EH (cell line): ENCODE results near the gene CCDC117.
"Not testable (repeated sequence)": the region's sequence is repeated elsewhere in the genome, so short reads cannot be mapped to it uniquely, and the experiment has no call there.

ENCODE experiments used
- DNase-seq: peaks from one replicate; pipeline ENCODE4 v3.0.0-alpha.2; 2015; ENCODE audit warnings: low read depth

CCDC117 gene, protein sequence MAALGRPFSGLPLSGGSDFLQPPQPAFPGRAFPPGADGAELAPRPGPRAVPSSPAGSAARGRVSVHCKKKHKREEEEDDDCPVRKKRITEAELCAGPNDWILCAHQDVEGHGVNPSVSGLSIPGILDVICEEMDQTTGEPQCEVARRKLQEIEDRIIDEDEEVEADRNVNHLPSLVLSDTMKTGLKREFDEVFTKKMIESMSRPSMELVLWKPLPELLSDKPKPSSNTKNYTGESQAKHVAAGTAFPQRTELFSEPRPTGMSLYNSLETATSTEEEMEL

DNA sequence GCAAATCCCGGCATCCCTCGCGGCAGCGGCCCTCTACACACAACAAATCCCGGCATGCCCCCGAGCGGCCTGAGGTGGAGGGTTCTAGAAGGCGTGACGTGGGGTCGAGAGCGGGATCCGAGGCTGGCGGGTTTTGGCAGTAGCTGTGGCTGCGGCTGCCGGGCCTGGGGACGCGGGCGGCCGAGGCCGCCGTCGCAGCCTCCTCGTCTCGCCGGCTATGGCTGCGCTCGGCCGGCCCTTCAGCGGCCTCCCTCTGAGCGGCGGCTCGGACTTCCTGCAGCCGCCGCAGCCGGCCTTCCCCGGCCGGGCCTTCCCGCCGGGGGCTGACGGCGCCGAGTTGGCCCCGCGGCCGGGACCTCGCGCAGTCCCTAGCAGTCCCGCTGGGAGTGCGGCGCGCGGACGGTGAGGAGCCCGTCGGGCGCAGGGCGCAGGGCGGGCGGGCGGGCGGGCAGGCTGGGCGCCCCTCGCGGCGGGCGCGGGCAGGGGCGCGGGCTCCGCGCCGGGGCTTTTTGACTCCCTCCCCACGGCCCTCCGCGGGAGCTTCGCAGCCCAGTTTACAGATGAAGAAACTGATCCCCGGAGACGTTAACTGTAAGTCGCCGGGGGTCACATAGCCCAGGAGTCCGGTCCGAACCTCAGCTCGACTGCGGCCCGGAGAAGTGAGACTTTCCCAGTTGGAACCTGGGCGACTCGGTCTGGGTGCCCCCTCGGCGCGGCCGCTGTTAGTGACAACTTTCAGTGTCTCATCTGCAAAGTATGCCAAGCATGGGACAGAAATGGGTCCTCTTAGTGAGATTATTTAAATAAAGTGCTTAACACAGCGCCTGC, at the start of gene CCDC117:
Gene CCDC117, plus strand, starts transcription at position 63 of the 828 bp plus-strand sequence. Its CDS starts 155 bp downstream, at position 218.
- DNase-seq, result peak; percentile 96

DNA sequence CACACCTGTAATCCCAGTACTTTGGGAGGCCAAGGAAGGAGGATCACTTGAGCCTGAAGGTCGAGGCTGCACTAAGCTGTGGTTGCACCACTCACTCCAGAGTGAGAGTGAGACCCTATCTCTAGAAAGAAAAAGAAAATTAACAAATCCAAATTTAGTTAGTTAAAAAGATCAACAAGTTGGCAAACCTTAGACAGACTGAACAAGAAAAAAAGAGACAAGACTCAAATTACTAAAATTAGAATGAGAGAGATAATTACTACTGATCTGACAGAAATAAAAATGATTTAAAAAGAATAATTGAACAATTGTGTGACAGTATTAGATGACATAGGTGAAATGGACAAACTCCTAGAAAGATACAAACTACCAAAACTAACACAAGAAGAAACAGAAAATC, 44.5 kb upstream of the CCDC117 start:
- no peak for DNase-seq

DNA sequence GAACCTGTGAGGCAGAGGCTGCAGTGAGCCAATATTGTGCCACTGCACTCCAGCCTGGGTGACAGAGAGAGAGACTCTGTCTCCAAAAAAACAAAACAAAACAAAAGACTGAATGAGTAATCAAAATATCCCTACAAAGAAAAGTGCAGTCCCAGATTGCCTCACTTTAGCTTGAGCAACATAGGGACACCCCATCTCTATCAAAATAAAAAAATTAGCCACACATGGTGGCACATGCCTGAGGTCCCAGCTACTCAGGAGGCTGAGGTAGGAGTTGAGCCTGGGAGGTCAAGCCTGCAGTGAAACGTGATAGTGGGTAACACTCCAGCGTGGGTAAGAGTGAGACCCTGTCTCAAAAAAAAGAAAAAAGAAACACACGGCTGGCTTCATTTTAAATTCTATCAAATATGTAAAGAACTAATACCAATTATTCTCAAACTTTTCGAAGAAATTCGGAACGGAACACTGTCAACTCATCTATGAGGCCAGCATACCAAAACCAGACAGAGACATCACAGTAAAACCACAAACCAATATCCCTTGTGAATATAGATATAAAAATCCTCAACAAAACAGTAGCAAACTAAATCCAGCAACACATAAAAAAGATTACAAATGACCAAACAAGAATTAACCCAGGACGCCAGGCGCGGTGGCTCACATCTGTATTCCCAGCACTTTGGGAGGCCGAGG, 43.7 kb upstream of the CCDC117 start:
- DNase-seq, result no peak

DNA sequence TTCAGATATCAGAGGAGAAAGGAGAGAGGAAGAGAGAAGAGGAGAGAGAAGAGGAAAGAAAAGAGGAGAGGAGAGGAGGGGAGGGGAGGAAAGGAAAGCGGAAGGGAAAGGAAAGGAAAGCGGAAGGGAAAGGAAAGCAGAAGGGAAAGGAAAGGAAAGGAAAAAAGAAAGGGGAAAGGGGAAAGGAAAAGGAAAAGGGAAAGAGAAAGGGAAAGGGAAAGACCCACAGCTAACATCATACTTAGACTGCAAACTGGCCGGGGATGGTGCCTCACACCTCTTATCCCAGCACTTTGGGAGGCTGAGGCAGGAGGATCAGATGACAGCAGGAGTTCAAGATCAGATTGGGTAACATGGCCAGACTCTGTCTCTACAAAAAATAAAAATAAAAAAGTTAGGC, 42.3 kb upstream of the CCDC117 start:
- no peak for DNase-seq

DNA sequence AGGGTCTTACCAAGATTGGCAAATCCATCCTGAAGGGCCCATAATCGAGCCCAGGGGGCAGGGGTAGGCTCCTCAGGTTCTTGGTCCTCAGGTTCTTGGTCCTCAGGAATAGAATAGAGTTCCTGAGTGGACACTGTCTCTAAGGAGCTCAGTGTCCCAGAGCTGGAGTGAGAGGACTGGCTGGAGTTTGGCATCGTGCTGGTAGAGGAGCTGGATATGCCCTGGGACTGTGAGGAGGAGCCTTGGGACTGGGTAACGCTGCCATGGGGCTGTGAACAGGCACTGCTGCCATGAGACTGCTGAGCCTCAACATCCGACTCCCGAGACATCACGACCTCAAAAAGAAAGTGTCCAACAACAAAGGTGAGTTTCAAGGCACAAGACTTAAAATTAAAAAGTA, 38.1 kb upstream of the CCDC117 start:
- no peak for DNase-seq

DNA sequence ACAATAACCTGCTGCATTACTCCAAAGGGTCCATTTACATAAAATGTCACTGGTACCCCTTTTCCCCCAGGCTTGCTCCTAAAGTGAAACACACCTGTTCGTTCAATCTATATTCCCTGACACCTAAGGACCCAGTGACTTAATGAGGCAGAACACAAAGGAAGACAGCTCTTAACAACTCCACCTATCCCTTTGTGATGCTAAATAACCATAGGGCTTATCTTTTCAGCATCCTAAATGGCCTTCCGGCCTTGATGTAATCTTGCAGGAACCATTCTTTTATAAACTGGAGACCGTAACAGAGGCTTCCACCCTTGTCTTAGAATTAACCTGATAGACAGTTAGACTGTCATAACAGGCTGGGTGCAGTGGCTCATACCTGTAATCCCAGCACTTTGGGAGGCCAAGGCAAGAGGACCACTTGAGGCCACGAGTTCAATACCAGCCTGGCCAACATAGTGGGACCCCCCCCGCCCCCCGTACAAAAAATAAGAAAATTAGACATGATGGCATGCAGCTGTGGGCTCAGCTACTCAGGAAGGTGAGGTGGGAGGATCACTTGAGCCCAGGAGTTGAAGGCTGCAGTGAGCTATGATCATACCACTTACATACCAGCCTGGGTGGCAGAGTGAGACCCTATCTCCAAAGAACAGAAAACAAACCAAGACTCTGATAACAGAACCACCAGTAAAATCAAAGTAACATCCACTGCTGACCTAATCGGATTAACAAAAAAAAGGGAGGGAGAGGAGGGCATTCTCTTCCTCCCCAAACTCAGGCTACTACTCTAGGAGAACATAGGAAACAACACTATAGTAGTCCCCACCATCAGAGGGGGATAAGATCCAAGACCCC, 36.0 kb upstream of the CCDC117 start:
- DNase-seq, result no peak

DNA sequence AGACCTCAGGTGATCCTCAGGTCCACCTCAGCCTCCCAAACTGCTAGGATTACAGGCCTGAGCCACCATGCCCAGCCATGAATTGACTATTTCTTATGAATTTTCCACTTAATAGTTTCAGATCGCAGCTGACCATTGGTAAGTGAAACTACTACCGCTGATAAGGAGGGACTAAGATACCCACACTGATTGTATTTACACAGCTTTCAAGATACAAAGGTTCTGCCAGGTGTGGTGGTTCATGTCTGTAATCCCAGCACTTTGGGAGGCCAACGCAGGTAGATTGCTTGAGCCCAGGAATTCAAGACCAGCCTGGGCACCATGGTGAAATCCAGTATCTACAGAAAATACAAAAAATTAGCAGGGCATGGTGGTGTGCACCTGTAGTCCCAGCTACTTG, 34.8 kb upstream of the CCDC117 start:
- DNase-seq, result no peak

DNA sequence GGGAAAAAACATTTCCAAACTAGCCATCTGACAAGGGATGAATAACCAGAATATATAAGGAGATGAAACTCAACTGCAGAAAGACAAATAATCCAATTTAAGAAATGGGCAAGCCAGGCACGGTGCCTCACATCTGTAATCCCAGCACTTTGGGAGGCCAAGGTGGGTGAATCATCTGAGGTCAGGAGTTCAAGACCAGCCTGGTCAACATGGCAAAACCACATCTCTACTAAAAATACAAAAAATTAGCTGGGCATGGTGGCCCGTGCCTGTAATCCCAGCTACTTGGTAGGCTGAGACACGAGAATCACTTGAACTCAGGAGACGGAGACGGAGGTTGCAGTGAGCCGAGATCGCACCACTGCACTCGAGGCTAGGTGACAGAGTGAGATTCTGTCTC, 33.6 kb upstream of the CCDC117 start:
- DNase-seq, result not testable (repeated sequence)

DNA sequence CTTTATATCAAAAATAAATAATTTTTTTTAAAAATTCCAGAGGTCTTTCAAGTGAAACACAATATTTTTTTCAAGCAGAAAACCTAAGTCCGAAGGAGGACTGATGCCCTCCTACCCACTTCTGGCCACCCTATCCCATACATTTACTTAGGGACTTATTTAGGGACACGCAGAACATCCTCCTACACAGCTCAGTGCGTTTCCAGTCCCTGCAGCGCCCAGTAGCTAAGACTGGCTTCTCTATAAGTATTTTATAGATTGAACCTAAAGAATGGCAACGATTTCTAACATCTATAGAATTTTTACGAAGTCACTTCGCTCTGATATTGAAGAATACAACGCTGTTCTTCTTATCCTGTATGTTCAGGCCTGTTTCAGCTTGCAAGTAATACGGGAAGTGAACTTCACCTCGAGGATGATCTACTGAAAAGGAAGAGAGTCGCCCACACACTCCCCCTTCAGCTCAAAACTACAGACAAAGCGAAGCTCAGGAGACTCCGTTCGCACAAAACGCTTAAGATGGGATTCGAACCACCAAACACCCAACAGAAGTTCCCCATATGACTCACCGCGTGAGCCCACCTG, 31.2 kb upstream of the CCDC117 start:
- no peak for DNase-seq

DNA sequence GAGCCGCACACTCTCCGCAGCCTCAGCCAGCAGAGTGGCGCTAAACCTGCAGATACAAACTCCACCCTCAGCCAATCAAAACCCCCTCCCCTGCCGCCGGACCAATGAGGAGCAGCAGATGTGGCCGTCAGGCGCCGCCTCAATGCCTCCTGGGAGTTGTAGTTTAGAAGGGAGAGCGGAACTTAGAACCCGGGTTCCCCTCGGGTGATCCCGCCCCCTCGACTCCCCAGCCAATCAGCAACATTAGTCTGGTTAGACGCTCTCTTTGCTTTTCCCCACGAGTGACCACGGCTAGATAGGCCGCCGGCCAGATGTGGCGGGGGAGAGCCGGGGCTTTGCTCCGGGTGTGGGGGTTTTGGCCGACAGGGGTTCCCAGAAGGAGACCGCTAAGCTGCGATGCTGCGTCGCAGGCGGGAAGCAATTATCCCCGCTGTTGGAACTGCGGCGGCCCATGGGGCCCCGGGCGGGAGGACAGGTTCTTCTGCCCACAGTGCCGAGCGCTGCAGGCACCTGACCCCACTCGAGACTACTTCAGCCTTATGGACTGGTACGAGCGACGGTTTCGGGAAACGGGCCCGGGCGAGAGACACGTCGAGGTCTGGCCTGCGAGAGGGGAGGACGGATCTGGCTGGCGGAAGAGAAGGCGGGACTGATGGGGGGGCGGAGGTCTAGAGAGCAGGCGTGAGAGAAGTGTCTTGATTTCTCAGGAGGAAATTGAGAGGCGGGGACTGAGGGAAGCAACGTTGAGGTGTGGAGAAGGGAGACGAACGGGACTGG, 30.5 kb upstream of the CCDC117 start, which contains the start of the genes CHEK2 and HSCB:
Gene CHEK2, minus strand, starts transcription at position 36 of the 777 bp plus-strand sequence. CDS start 7,099 bp downstream, outside the sequence.
Gene HSCB, plus strand, starts transcription at position 255 of the 777 bp plus-strand sequence. Its CDS starts 57 bp downstream, at position 312.
- peak; percentile 99 for DNase-seq

DNA sequence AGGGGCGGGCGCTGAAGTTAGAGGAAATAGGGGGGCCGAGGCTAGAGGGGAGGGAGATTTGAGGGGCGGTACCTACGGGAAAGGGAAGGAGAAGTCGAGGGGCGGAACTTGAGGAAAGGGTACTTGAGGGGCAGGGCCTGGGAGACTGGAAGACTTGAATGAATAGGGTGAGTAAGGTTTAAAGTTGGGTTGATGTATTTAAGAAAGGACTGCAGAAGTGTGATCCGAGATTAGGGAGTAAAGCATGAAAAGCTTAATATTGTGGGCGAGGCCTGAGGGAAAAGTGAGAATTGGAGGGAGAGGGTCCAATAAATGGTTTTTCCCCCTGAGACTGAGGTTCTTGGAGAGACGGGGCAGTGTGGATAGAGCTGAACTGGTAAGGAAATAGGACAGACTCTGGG, 29.9 kb upstream of the CCDC117 start:
- DNase-seq, result no peak

DNA sequence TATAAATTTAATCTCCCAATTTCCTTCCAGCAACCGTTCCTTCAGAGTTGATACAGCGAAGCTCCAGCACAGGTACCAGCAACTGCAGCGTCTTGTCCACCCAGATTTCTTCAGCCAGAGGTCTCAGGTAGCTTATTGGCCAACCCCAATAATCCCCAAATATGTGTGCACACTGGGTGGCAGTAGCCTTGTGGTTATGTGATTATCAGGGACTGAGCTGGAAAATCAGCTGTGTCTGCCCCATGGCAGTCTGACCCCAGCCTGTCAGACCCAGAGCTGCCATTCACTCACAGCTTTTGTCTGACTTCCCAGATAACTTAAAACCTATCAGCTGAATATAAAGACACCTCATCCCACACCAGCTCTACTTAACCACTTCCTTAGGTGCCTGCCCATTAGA, 28.6 kb upstream of the CCDC117 start:
- DNase-seq, result no peak

DNA sequence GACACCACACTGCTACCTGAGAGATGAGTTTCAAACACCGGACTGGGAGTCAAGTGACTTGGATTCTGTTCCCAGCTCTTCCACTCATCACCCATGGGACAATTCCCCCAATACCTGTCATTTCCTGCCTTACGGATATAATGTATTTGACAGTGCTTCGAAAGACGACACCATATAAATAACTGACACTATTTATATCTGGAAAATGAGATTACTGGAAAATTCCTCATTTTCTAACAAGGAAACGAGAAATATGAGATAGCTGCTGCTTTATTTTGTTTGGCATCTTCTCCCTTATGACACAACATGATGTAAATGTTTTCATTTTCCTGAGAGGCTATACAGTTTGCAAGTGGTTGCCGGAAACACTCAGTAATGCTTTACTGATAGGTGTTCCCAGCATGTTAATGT, 22.0 kb upstream of the CCDC117 start:
- DNase-seq, result peak; percentile 89

DNA sequence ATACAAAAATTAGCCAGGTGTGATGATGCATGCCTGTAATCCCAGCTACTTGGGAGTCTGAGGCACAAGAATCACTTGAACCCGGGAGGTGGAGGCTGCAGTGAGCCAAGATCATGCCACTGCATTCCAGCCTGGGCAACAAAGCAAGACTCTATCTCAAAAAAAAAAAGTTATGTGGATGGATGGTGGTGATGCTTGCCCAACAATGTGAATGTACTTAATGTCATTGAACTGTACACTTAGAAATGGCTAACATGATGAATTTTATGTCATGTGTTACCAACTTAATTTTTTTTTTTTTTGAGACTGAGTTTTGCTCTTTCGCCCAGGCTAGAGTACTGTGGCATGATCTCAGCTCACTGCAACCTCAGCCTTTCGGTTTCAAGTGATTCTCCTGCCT, 18.0 kb upstream of the CCDC117 start:
- DNase-seq, result not testable (repeated sequence)

DNA sequence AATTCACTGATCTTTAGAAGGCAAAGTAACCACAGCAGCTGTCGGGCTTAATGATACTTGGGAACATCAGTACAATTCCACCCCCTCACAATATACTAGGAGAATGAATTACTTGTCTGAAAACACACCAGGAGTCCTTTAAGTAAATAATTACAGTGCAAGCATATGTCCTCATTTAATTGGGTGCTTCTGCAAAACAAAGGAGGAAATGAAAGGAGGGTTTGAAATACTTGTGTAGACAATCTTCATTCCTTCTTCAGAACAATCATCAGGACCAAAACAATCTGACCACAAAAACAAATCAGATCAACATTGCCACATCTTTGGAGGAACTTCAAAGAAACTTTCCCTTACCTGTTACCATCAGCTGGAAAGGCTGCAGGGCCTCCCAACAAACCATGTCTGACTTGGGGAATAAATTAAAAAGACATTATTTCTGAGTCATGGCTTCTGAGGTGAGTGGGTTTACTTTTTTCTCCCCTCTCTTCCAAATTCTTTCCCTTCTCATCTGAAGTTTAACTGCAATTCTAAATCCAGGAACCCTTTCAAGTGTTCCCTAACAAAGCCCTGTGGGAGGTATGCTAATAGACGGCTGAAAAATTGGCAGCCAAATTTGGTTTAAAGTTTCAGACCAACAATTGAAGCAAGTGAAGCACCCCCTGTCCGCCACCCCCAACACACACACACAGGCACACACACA, 12.5 kb upstream of the CCDC117 start:
- DNase-seq, result peak; percentile 16

DNA sequence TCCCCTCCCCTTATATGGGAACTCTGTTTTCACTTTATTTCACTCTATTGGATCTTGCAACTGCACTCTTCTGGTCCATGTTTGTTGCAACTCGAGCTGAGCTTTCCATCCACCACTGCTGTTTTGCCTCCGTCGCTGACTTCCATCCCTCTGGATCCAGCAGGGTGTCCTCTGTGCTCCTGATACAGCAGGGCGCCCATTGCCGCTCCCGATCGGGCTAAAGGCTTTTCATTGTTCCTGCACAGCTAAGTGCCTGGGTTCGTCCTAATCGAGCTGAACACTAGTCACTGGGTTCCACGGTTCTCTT, 11.1 kb upstream of the CCDC117 start:
- DNase-seq, result no peak

DNA sequence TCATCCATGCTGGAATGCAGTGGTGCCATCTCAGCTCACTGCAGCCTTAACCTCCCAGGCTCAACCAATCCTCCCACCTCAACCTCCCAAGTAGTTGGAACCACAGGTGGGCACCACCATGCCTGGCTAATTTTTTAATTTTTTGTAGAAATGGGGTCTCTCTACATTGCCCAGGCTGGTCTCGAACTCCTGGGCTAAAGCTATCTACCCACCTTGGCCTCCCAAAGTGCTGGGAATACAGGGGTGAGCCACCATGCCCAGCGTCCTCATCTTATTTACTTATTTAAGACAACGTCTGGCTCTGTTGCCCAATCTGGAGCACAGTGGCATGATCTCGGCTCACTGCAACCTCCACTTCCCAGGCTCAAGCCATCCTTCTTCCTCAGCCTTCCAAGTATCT, 10.5 kb upstream of the CCDC117 start:
- not testable (repeated sequence) for DNase-seq

DNA sequence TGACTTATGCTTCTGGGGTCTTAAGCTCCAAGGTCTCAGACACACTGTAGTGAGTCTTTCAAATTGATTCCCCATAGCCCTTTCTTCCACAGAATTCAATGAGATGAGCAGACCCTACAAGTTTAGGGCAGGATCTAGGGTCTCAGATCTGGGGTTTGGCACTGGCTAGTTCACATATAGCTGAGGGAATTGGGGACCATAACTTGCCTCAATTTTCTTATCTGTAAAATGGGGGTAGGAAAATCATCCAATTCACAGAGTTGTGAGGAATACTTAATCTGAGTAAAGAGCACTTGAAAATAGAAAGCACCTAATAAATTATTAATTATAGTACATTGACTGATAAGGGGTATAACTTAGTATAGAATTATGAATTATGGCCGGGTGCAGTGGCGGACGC, 5.9 kb upstream of the CCDC117 start:
- no peak for DNase-seq

DNA sequence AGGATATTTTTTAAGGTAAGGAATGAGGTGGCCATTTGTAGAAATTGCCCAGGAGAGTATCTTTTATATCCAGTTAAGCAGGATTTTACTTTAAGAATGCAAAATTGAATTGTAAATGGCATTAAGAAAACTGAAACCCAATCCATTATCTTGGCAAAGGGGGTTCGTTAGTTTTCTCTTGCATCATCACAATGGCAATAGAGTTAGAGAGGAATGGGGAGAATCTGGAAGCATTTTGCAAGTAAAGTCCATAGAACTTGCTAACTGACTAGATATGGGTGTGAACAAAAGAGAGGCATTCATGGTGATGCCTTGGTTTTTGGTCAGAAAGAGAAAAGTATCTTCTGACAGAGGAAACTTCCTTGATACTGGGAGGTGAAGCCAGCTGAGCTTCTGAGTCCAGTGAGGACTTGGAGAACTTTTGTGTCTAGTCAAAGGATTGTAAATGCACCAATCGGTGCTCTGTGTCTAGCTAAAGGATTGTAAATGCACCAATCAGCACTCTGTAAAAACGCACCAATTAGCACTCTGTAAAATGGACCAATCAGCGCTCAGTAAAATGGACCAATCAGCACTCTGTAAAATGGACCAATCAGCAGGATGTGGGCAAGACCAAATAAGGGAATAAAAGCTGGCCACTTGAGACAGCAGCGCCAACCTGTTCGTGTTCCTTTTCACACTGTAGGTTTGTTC, 3.6 kb upstream of the CCDC117 start:
- no peak for DNase-seq
